DOHH2 (cell line): Measurements from ENCODE around the gene EPHB2.

Experiments
- H3F3A ChIP-seq: fragments of 200-600 bp; sonication (generic), shearing (Covaris generic); 2 replicates; pipeline ENCODE4 v1.6.0; 2016; ENCODE audit warnings: antibody characterized with exemption, mild to moderate bottlenecking; ENCODE audit not compliant: control insufficient read depth, insufficient read depth
- H3K27ac ChIP-seq: fragments of 200-600 bp; sonication (generic); 2 replicates; pipeline ENCODE4 v1.5.1; 2014; ENCODE audit warnings: low read depth, mild to moderate bottlenecking, low read length, moderate library complexity
- H3K27me3 ChIP-seq: fragments of 200-600 bp; sonication (generic); 2 replicates; pipeline ENCODE4 v1.6.1; 2014; ENCODE audit warnings: mild to moderate bottlenecking, low read length, mixed read lengths; ENCODE audit not compliant: control insufficient read depth
- H3K36me3 ChIP-seq: fragments of 200-600 bp; sonication (generic); 2 replicates; pipeline ENCODE4 v1.6.1; 2014; ENCODE audit warnings: mild to moderate bottlenecking, low read length, moderate library complexity, mixed read lengths; ENCODE audit not compliant: control insufficient read depth
- H3K4me1 ChIP-seq: fragments of 200-600 bp; sonication (generic); 2 replicates; pipeline ENCODE4 v1.6.1; 2014; ENCODE audit warnings: mild to moderate bottlenecking, low read length, mixed read lengths; ENCODE audit not compliant: control insufficient read depth
- H3K4me2 ChIP-seq: fragments of 200-600 bp; sonication (generic); 2 replicates; pipeline ENCODE4 v1.6.0; 2014; ENCODE audit warnings: mild to moderate bottlenecking, low read length, moderate library complexity
- H3K4me3 ChIP-seq: fragments of 200-600 bp; sonication (generic); 2 replicates; pipeline ENCODE4 v1.5.1; 2014; ENCODE audit warnings: mild to moderate bottlenecking, low read length, mixed read lengths
- H3K79me2 ChIP-seq: fragments of 200-600 bp; sonication (generic); 2 replicates; pipeline ENCODE4 v1.6.1; 2014; ENCODE audit warnings: mild to moderate bottlenecking, low read length, mixed read lengths; ENCODE audit not compliant: control insufficient read depth
- H3K9me2 ChIP-seq: fragments of 200-600 bp; sonication (generic); replicated peaks from 2 replicates; pipeline ENCODE4 v1.6.1; 2014; ENCODE audit warnings: mild to moderate bottlenecking, low read length, mixed read lengths; ENCODE audit not compliant: control insufficient read depth
- H3K9me3 ChIP-seq: fragments of 200-600 bp; sonication (generic); 2 replicates; pipeline ENCODE4 v1.6.1; 2014; ENCODE audit warnings: antibody characterized with exemption, low read length, mixed read lengths; ENCODE audit not compliant: control insufficient read depth, insufficient read depth
- H4K20me1 ChIP-seq: fragments of 200-600 bp; sonication (generic); 2 replicates; pipeline ENCODE4 v1.6.0; 2014; ENCODE audit warnings: low read depth, mild to moderate bottlenecking, antibody characterized with exemption, low read length, moderate library complexity; ENCODE audit not compliant: control insufficient read depth, insufficient read depth
- EZH2phosphoT487 ChIP-seq: fragments of 200-600 bp; sonication (generic); IDR thresholded peaks from 2 replicates; pipeline ENCODE4 v1.6.1; 2017; ENCODE audit warnings: borderline replicate concordance, mild to moderate bottlenecking, antibody characterized with exemption, low read length, moderate library complexity, mixed read lengths
- TF ChIP-seq, protein P1 (sequence below): fragments of 200-600 bp; sonication (generic); IDR thresholded peaks from one replicate; pipeline ENCODE4 v1.5.1; 2014; ENCODE audit warnings: antibody characterized with exemption, mild to moderate bottlenecking, low read depth, low read length; ENCODE audit not compliant: poor library complexity, severe bottlenecking

The EPHB2 gene

DNA sequence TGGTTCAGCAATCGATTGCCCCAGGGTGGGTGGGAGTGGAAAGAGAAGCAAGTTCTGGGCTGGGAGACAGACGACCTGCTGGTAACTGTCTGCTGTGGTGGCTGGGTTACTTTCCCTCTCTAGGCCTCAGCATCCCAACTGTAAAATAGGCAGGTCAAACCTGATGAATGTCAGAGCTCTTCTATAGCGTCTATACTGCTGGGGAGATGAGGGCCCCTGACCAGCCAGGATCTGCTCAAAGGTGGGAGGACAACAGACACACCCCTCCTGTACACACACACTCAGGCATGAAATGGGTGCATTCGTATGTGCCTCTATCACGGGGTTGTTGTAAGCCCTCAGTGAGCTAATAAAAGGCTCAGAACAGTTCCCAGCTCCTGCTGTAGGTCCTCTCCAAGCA is 12.7 kb upstream of the EPHB2 start:
- no peaks in the 10 kb centered on the region; the same call in 1 of the 2 replicates for H3K27me3 ChIP-seq
- TF ChIP-seq EZH2phosphoT487, result no peak
- TF ChIP-seq, protein P1, sequence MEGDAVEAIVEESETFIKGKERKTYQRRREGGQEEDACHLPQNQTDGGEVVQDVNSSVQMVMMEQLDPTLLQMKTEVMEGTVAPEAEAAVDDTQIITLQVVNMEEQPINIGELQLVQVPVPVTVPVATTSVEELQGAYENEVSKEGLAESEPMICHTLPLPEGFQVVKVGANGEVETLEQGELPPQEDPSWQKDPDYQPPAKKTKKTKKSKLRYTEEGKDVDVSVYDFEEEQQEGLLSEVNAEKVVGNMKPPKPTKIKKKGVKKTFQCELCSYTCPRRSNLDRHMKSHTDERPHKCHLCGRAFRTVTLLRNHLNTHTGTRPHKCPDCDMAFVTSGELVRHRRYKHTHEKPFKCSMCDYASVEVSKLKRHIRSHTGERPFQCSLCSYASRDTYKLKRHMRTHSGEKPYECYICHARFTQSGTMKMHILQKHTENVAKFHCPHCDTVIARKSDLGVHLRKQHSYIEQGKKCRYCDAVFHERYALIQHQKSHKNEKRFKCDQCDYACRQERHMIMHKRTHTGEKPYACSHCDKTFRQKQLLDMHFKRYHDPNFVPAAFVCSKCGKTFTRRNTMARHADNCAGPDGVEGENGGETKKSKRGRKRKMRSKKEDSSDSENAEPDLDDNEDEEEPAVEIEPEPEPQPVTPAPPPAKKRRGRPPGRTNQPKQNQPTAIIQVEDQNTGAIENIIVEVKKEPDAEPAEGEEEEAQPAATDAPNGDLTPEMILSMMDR, result no peak
- no peaks in the 10 kb centered on the region for H3K9me2 ChIP-seq

DNA sequence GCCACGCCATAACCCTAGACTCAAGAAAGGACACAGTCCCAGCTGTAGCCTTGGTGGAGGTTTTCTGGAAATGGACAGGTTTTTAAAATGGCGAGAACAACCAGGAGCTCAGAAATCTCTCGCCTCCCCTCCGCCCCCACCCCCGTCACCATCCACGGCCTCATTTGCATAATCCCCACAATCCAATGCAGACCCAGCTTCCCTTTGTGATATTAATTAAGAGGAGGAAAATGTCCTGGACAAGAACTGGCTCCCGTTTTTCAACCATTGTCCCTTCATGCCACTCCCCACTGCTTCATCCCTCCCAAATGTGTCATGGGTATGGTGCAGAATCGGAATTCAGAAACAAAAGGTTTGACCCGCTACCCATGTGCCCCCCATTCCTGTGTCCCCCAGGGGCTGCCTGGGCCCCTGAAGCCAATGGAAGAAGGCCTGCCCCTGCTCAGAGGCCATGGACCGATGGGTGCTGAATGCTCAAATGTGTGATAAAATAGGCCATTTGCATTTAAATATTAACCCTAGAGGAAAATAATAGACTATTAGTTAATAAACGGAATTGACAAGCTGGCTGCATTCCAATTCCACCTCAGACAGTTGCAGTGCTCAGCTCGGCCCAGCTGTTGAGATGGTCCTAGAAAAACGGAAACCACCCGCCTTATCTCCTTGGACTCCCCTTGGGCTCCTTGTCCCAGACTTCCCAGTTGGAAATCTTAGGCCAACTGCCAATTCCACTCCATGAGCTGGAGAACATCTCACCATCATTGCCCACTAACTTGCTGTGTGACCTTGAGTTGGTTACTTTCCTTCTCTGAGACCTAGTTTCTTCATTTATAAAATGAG is 10.7 kb upstream of the EPHB2 start:
- TF ChIP-seq EZH2phosphoT487, result no peak
- TF ChIP-seq, protein P1, result no peak
- no peaks in the 10 kb centered on the region; the same call in 1 of the 2 replicates for H3K27me3 ChIP-seq
- no peak overlapping the region for H3K27ac ChIP-seq
- H3F3A ChIP-seq, result no peaks in the 10 kb centered on the region
- H3K4me2 ChIP-seq, result no peak overlapping the region
- no peaks in the 10 kb centered on the region for H3K9me3 ChIP-seq
- no peaks in the 10 kb centered on the region for H3K9me2 ChIP-seq
- no peaks in the 10 kb centered on the region for H3K4me1 ChIP-seq
- H3K36me3 ChIP-seq, result no peaks in the 10 kb centered on the region
- H3K79me2 ChIP-seq, result no peaks in the 10 kb centered on the region
- H4K20me1 ChIP-seq, result no peaks in the 10 kb centered on the region
- no peak overlapping the region for H3K4me3 ChIP-seq

More for the DNA sequence above, 12.7 kb upstream of the EPHB2 start:
- Histone ChIP-seq H3K4me2 (no peak overlapping the region), H3K36me3 (no peaks in the 10 kb centered on the region), H3K4me3 (no peak overlapping the region), H3K4me1 (no peaks in the 10 kb centered on the region), H3K27ac (no peak overlapping the region), H3F3A (no peaks in the 10 kb centered on the region), H4K20me1 (no peaks in the 10 kb centered on the region), H3K9me3 (no peaks in the 10 kb centered on the region), H3K79me2 (no peaks in the 10 kb centered on the region)

DNA sequence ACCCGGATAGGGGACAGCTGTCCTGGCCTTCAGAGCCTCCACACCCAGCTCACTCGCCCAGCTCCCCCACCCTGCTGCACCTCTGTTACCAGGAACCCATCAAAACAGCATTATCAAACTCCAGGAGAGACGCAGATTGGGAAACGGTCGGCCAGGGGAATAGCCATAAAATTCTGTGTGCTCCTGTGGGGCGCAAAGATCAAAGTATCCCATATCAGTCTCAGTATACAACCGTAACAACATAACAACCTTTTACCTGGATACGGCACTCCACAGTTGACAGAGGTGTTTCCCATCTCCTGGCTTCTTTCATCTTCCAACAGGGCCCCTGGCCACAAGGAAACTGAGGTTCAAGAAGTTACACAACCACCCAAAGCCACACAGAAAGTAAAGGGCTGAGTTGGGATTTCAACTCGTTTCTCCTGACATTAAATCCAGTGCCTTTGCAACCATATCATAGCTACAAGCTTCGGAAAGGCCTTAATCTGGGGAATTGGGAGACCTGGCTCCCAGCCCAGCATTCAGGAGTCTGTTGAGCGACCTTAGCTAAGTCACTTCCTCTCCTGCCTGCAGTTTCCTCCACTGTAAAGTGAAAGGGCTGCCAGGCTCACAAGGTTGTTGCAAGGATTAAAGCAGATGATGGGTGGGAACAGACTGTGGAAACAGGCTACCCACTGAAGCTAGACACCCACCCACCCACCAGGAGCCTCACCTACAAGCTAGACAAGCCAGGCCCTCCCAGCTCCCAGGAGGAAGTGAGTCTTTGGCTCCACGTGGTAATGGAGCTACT is 8.1 kb upstream of the EPHB2 start:
- Histone ChIP-seq H3K27me3 (no peaks in the 10 kb centered on the region; the same call in 1 of the 2 replicates), H3K9me3 (no peaks in the 10 kb centered on the region), H3K27ac (no peak overlapping the region), H3K36me3 (no peaks in the 10 kb centered on the region), H3K4me3 (no peak overlapping the region), H3K9me2 (no peaks in the 10 kb centered on the region), H4K20me1 (no peaks in the 10 kb centered on the region), H3K79me2 (no peaks in the 10 kb centered on the region), H3F3A (no peaks in the 10 kb centered on the region), H3K4me2 (no peak overlapping the region), H3K4me1 (no peaks in the 10 kb centered on the region)
- TF ChIP-seq EZH2phosphoT487, result no peak
- TF ChIP-seq, protein P1, result no peak
